SK-N-SH treated with all-trans-retinoic acid at 6 μM for 48 hours (cell line): ENCODE results near the gene NR2C1.

Source experiments
- PPARA ChIP-seq: fragments of 250-450 bp; sonication (Bioruptor Pico); IDR thresholded peaks from 2 replicates; pipeline ENCODE4 v1.5.0; 2020; ENCODE audit warnings: mild to moderate bottlenecking, borderline replicate concordance
- RARB ChIP-seq: fragments of 250-450 bp; sonication (Bioruptor Pico); IDR thresholded peaks from 2 replicates; pipeline ENCODE4 v1.8.0; 2021; ENCODE audit warnings: mild to moderate bottlenecking, moderate library complexity
- TOX ChIP-seq: fragments of 250-450 bp; sonication (Bioruptor Pico); IDR thresholded peaks from 2 replicates; pipeline ENCODE4 v1.8.0; 2021; ENCODE audit warnings: mild to moderate bottlenecking, moderate library complexity, borderline replicate concordance
- ZFP3 ChIP-seq: fragments of 250-450 bp; sonication (Bioruptor Pico); IDR thresholded peaks from 2 replicates; pipeline ENCODE4 v1.5.0; 2020; ENCODE audit warnings: mild to moderate bottlenecking, moderate library complexity
- TF ChIP-seq, protein P1 (sequence below): fragments of 250-450 bp; sonication (Bioruptor Pico); IDR thresholded peaks from 2 replicates; pipeline ENCODE4 v1.5.1; 2021; ENCODE audit warnings: mild to moderate bottlenecking, moderate library complexity

DNA sequence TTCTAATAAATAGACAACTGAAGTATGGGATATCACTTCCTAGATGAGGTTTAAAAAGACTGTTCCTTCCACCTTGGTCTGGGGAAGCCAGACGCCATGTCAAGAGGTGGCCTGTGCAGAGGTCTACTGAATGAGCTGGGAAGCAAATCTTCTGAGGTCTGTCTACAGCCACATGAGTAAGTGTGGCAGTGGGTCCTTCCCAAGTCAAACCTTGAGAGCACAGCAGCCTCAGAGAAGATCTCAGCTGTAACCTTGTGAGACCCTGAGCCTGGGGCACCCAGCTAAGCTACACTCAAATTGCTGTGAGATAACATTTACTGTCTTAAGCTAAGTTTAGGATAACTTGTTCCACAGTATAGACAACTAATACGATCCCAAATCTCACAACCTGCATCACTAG, 90.1 kb downstream of the NR2C1 start:
- TF ChIP-seq, protein P1, sequence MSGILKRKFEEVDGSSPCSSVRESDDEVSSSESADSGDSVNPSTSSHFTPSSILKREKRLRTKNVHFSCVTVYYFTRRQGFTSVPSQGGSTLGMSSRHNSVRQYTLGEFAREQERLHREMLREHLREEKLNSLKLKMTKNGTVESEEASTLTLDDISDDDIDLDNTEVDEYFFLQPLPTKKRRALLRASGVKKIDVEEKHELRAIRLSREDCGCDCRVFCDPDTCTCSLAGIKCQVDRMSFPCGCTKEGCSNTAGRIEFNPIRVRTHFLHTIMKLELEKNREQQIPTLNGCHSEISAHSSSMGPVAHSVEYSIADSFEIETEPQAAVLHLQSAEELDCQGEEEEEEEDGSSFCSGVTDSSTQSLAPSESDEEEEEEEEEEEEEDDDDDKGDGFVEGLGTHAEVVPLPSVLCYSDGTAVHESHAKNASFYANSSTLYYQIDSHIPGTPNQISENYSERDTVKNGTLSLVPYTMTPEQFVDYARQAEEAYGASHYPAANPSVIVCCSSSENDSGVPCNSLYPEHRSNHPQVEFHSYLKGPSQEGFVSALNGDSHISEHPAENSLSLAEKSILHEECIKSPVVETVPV, result no peak
- TF ChIP-seq PPARA (CRISPR knock-in tag) (no peak), ZFP3 (no peak), RARB (CRISPR knock-in tag) (no peak), TOX (CRISPR knock-in tag) (no peak)
